Gastrocnemius medialis (tissue), 4 donors: ENCODE measurements around the gene KRTAP5-11. TPM values are rescaled to one million over a fixed set of nuclear protein-coding genes. Genes with fewer than 3 reads are reported as not detected.

Source experiments
- ATAC-seq, 2 donors: fragments of 150-250 bp; one replicate each; pipeline ENCODE4 v1.9.1; 2016
- DNase-seq, 2 donors: peaks; one replicate each; pipeline ENCODE4 v3.0.0-alpha.2; 2019
- H3K27ac ChIP-seq, 4 donors: fragments of 200-600 bp; sonication (generic); 1 replicate in 1 of 4; 2 replicates in 3 of 4; pipeline ENCODE4 v1.5.1; 2016 to 2018; ENCODE audit warnings: mild to moderate bottlenecking in 2 of 4, moderate library complexity in 1 of 4
- H3K27me3 ChIP-seq, 3 donors: fragments of 200-600 bp; sonication (generic) in 2 of 3; 1 replicate in 1 of 3; 2 replicates in 2 of 3; pipeline versions ENCODE4 v1.5.1 to v1.6.0; 2016 to 2019; ENCODE audit warnings: mild to moderate bottlenecking in 1 of 3, moderate library complexity in 1 of 3
- H3K36me3 ChIP-seq, 2 donors: fragments of 200-600 bp; sonication (generic) in 1 of 2; one replicate each; pipeline ENCODE4 v1.5.1; 2017 to 2018
- H3K4me1 ChIP-seq, 2 donors: fragments of 200-600 bp; sonication (generic) in 1 of 2; one replicate each; pipeline ENCODE4 v1.5.1; 2016 to 2017; ENCODE audit warnings: mild to moderate bottlenecking in 2 of 2
- H3K4me3 ChIP-seq, 4 donors: fragments of 200-600 bp; sonication (generic) in 3 of 4; 1 replicate in 1 of 4; 2 replicates in 3 of 4; pipeline ENCODE4 v1.5.1; 2016 to 2019; ENCODE audit warnings: mild to moderate bottlenecking in 2 of 4
- H3K9me3 ChIP-seq, 3 donors: fragments of 200-600 bp; sonication (generic) in 2 of 3; 1 replicate in 1 of 3; 2 replicates in 2 of 3; pipeline ENCODE4 v1.5.1; 2016 to 2019
- POLR2A ChIP-seq, 2 donors: fragments of 450-650 bp; IDR thresholded peaks; one replicate each; pipeline ENCODE4 v1.6.1; 2017; ENCODE audit warnings: antibody characterized with exemption in 2 of 2, mild to moderate bottlenecking in 2 of 2, moderate library complexity in 2 of 2
- in situ Hi-C, 4 donors: fragments of 200-750 bp; cut with MboI; loops; one replicate each; pipeline versions ENCODE4 v1.15.0 to v1.8.0; 2017; ENCODE audit warnings: low sequenced_read_pairs in 4 of 4
- intact Hi-C: fragments of 100-400 bp; cut with DNase I; formaldehyde crosslinking; loops from one replicate; pipeline ENCODE4 v1.15.1; 2023; ENCODE audit warnings: low total_unique reads
- total RNA-seq, 4 donors: library from RNA; depleted of rRNA; stranded (reverse); fragments of >200 nt; gene quantifications; one replicate each; pipeline versions ENCODE4 v1.1.0 to v1.2.3, GENCODE V29; 2016
- TF ChIP-seq, protein P1 (sequence below), 5 experiments: fragments of 450-650 bp in 3 of 5; fragments of 200-600 bp in 2 of 5; sonication (generic) in 2 of 5; IDR thresholded peaks in 4 of 5; conservative IDR thresholded peaks in 1 of 5; 1 replicate in 4 of 5; 2 replicates in 1 of 5; pipeline ENCODE4 v1.5.1; 2016 to 2019; ENCODE audit warnings: antibody characterized with exemption in 5 of 5, mild to moderate bottlenecking in 3 of 5, moderate library complexity in 3 of 5

Gene KRTAP5-11
- total RNA-seq, 4 donors from 2014 or later = not detected

DNA sequence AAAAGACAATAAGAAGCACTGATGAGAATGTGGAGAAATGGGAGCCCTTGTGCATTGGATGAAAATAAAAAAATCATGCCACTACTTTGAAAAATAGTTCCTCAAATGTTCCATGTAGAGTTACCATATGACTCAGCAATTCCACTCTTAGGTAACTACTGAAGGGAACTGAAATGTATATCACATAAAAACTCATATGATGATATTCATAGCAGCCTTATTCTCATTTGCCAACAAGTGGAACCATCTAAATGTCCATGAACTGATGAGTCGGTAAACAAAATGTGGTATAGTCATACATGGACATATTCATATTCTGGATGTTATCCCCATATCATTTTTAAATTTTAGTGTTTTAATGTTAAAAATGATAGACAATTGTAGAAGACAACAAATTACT is 31.0 kb downstream of the KRTAP5-11 start:
- no peak for DNase-seq
- in situ Hi-C loops = no loop called here
- Histone ChIP-seq H3K27ac (no peak overlapping the region), H3K36me3 (no peaks in the 10 kb centered on the region), H3K4me3 (no peak overlapping the region), H3K9me3 (no peaks in the 10 kb centered on the region), H3K27me3 (no peaks in the 10 kb centered on the region), H3K4me1 (no peaks in the 10 kb centered on the region)
- ATAC-seq = no peak
- no peak for TF ChIP-seq POLR2A (IDR thresholded peaks at IDR 0.05)
- TF ChIP-seq, protein P1, sequence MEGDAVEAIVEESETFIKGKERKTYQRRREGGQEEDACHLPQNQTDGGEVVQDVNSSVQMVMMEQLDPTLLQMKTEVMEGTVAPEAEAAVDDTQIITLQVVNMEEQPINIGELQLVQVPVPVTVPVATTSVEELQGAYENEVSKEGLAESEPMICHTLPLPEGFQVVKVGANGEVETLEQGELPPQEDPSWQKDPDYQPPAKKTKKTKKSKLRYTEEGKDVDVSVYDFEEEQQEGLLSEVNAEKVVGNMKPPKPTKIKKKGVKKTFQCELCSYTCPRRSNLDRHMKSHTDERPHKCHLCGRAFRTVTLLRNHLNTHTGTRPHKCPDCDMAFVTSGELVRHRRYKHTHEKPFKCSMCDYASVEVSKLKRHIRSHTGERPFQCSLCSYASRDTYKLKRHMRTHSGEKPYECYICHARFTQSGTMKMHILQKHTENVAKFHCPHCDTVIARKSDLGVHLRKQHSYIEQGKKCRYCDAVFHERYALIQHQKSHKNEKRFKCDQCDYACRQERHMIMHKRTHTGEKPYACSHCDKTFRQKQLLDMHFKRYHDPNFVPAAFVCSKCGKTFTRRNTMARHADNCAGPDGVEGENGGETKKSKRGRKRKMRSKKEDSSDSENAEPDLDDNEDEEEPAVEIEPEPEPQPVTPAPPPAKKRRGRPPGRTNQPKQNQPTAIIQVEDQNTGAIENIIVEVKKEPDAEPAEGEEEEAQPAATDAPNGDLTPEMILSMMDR (IDR thresholded peaks at IDR 0.05 in 4 of 5, conservative IDR thresholded peaks at IDR 0.05 in 1 of 5) = no peak
- intact Hi-C loops = no loop called here

DNA sequence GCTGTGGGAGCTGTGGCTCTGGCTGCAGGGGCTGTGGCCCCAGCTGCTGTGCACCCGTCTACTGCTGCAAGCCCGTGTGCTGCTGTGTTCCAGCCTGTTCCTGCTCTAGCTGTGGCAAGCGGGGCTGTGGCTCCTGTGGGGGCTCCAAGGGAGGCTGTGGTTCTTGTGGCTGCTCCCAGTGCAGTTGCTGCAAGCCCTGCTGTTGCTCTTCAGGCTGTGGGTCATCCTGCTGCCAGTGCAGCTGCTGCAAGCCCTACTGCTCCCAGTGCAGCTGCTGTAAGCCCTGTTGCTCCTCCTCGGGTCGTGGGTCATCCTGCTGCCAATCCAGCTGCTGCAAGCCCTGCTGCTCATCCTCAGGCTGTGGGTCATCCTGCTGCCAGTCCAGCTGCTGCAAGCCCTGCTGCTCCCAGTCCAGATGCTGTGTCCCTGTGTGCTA is 33.9 kb downstream of the KRTAP5-11 start:
- no peak overlapping the region for H3K27ac ChIP-seq
- no peaks in the 10 kb centered on the region for H3K4me1 ChIP-seq
- H3K4me3 ChIP-seq = no peak overlapping the region
- intact Hi-C loops (no loop called here), in situ Hi-C loops (no loop called here)
- ATAC-seq (no peak), DNase-seq (no peak)
- H3K27me3 ChIP-seq = no peaks in the 10 kb centered on the region
- no peak for TF ChIP-seq POLR2A (IDR thresholded peaks at IDR 0.05)
- H3K36me3 ChIP-seq = no peaks in the 10 kb centered on the region
- H3K9me3 ChIP-seq = no peaks in the 10 kb centered on the region

DNA sequence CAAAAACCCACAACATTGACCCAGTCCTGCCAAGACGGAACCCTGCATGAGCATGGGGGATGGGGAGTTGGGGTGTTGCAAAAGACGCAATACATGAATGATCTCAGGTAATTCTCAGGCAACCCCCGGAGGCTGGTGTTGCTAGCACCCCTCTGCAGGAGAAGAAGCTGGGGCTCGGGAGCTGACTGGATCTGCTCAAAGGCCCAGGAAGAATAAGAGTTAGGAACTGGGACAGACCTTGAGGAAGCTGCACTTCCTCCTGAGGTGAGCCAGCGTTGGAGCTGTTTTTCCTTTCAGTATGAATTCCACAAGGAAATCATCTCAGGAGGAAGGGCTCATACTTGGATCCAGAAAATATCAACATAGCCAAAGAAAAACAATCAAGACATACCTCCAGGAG is 34.6 kb downstream of the KRTAP5-11 start, which contains the start of gene KRTAP5-9:
Gene KRTAP5-9, plus strand, starts transcription at position 301 of the 400 bp plus-strand sequence. CDS start 238 bp downstream, outside the sequence.
- intact Hi-C loops = no loop called here
- TF ChIP-seq POLR2A (IDR thresholded peaks at IDR 0.05) = no peak
- TF ChIP-seq, protein P1 (IDR thresholded peaks at IDR 0.05 in 4 of 5, conservative IDR thresholded peaks at IDR 0.05 in 1 of 5) = no peak
- Histone ChIP-seq H3K27me3 (no peaks in the 10 kb centered on the region), H3K27ac (no peak within 1 kb of the TSS), H3K36me3 (no peaks in the 10 kb centered on the region), H3K4me1 (no peaks in the 10 kb centered on the region), H3K4me3 (no peak within 1 kb of the TSS), H3K9me3 (no peaks in the 10 kb centered on the region)
- DNase-seq = no peak
- in situ Hi-C loops = no loop called here
- no peak for ATAC-seq

DNA sequence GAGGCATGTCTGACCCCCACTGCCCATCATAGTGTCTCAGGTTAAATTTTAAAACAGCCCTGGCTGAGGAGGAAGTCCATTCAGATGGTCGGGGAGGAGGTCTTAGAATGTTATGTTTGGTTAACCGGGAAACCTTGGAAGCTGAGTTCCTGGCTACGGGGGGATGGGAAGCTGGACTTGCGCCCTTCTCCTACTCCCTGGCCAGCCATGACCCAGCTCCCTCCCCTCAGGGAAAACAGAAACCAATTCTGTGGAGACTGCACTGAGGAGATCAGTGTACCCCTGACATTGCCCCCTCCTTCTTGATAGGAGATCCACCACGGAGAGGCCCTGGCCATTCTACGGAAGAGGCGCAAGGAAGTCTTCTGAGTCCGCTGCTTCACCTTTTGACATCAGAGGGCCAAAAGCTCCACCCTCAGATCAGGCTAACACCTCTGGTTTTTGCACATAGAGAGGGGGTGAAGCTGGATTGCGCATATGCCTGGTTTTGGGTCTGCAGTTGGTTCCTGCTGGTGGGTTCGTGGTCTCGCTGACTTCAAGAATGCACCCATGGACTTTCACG is 37.2 kb downstream of the KRTAP5-11 start:
- DNase-seq (no peak), ATAC-seq (no peak)
- no peaks in the 10 kb centered on the region for H3K9me3 ChIP-seq
- intact Hi-C loops (no loop called here), in situ Hi-C loops (no loop called here)
- H3K4me1 ChIP-seq = no peaks in the 10 kb centered on the region
- H3K36me3 ChIP-seq = no peaks in the 10 kb centered on the region
- H3K27ac ChIP-seq = no peak overlapping the region
- H3K27me3 ChIP-seq = no peaks in the 10 kb centered on the region
- TF ChIP-seq, protein P1 (IDR thresholded peaks at IDR 0.05 in 4 of 5, conservative IDR thresholded peaks at IDR 0.05 in 1 of 5) = no peak
- TF ChIP-seq POLR2A (IDR thresholded peaks at IDR 0.05) = no peak
- no peak overlapping the region for H3K4me3 ChIP-seq

DNA sequence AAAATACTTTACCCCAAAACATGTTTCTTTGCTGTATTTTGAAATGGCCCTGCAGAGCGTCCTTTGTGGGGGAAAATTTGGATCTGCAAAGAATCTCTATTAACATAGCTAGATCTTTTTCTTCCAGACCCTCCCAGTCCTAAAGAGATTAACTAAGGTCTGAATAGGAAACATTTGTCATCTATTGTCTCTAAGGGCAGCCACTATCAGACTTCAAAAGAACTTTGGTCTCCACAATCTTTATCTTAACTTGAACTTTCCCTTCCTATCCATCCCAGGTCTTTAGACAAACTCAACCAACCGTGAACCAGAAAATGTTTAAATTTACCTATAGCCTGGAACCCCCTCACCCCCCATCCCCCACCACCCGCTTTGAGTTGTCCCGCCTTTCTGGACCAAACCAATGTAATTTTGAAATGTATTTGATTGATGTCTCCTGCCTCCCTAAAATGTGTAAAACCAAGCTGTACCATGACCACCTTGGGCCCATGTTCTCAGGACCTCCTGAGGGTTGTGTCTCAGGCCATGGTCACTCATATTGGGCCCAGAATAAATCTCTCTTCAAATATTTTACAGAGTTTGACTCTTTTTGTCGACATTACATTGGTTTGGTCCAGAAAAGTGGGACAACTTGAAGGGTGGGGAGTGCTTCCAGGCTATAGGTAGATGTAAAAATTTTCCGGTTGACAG is 38.0 kb downstream of the KRTAP5-11 start:
- Histone ChIP-seq H3K27ac (no peak overlapping the region), H3K4me1 (no peaks in the 10 kb centered on the region), H3K27me3 (no peaks in the 10 kb centered on the region), H3K4me3 (no peak overlapping the region), H3K9me3 (no peaks in the 10 kb centered on the region), H3K36me3 (no peaks in the 10 kb centered on the region)
- no peak for TF ChIP-seq POLR2A (IDR thresholded peaks at IDR 0.05)
- TF ChIP-seq, protein P1 (IDR thresholded peaks at IDR 0.05 in 4 of 5, conservative IDR thresholded peaks at IDR 0.05 in 1 of 5) = no peak
- ATAC-seq (no peak), DNase-seq (no peak)
- in situ Hi-C loops = no loop called here
- intact Hi-C loops = no loop called here
